PFSK-1 (cell line): ENCODE measurements around the gene PPIE.

ENCODE experiments used
- FOXP2 ChIP-seq: optimal IDR thresholded peaks from 2 replicates; pipeline ENCODE3; 2011; ENCODE audit warnings: borderline replicate concordance, control low read depth, inconsistent platforms; ENCODE audit not compliant: insufficient read depth; ENCODE audit errors: extremely low read length, extremely low read depth
- POLR2AphosphoS5 ChIP-seq: IDR thresholded peaks from 2 replicates; pipeline ENCODE4 v1.6.1; 2012; ENCODE audit warnings: low read depth, mild to moderate bottlenecking, control low read depth, low read length, moderate library complexity
- SIN3A ChIP-seq: IDR thresholded peaks from 2 replicates; pipeline ENCODE4 v1.6.1; 2012; ENCODE audit warnings: mild to moderate bottlenecking, low read length, moderate library complexity, borderline replicate concordance; ENCODE audit not compliant: insufficient read depth
- TAF1 ChIP-seq: IDR thresholded peaks from 2 replicates; pipeline ENCODE4 v1.6.1; 2012; ENCODE audit warnings: low read length, control low read depth, borderline replicate concordance; ENCODE audit not compliant: insufficient read depth
- TF ChIP-seq, protein P1 (sequence below), 2 experiments: IDR thresholded peaks; 2 replicates each; pipeline versions ENCODE4 v1.6.1 to v1.8.0; 2011 to 2012; ENCODE audit warnings: low read depth in 2 of 2, low read length in 2 of 2, control low read depth in 1 of 2, inconsistent platforms in 1 of 2, mild to moderate bottlenecking in 1 of 2, moderate library complexity in 1 of 2; ENCODE audit not compliant: insufficient read depth in 1 of 2

PPIE gene

DNA sequence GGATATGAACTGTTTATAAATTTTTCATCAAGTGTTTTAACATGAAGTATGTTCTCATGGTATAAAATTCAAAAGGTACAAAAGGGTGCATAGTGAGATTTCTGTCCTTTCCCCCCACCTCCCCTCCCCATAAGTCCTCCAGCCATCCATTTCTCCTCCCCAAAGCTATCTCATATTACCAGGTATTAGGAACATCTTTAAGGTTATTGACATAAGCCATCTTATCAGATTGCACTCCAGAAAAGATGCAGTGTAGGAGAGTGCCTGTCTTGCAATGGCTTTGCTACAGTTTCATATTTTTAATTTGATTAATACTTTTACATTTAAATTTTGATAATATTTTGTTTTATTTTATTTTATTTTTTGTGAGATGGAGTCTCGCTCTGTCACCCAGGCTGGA lies 33.9 kb upstream of the PPIE start:
- TF ChIP-seq POLR2AphosphoS5: no peak
- TF ChIP-seq FOXP2: no peak
- TF ChIP-seq TAF1: no peak
- TF ChIP-seq, protein P1, sequence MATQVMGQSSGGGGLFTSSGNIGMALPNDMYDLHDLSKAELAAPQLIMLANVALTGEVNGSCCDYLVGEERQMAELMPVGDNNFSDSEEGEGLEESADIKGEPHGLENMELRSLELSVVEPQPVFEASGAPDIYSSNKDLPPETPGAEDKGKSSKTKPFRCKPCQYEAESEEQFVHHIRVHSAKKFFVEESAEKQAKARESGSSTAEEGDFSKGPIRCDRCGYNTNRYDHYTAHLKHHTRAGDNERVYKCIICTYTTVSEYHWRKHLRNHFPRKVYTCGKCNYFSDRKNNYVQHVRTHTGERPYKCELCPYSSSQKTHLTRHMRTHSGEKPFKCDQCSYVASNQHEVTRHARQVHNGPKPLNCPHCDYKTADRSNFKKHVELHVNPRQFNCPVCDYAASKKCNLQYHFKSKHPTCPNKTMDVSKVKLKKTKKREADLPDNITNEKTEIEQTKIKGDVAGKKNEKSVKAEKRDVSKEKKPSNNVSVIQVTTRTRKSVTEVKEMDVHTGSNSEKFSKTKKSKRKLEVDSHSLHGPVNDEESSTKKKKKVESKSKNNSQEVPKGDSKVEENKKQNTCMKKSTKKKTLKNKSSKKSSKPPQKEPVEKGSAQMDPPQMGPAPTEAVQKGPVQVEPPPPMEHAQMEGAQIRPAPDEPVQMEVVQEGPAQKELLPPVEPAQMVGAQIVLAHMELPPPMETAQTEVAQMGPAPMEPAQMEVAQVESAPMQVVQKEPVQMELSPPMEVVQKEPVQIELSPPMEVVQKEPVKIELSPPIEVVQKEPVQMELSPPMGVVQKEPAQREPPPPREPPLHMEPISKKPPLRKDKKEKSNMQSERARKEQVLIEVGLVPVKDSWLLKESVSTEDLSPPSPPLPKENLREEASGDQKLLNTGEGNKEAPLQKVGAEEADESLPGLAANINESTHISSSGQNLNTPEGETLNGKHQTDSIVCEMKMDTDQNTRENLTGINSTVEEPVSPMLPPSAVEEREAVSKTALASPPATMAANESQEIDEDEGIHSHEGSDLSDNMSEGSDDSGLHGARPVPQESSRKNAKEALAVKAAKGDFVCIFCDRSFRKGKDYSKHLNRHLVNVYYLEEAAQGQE (IDR thresholded peaks at IDR 0.05; ENCODE audit: insufficient read depth in 1 of 2, low read depth in 2 of 2, low read length in 2 of 2): no peak
- TF ChIP-seq SIN3A: no peak

DNA sequence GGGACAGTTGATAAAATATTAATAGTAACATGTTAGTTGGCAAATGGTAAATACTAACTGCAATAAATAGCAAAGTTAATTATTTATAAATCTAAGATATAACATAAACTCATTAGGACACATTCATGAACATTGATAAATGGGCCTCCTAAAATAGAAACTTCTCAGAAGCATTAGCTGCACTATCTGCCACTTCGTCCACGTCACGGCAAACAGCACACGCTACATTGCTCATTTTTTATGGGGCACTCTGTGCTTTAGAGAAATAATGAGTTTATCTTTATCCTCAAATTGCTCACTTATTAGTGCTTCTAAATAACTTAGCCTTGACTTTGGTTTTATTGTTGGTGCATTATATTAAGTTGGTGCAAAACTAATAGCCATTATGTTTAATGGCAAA lies 31.2 kb upstream of the PPIE start:
- TF ChIP-seq, protein P1 (IDR thresholded peaks at IDR 0.05; ENCODE audit: insufficient read depth in 1 of 2, low read depth in 2 of 2, low read length in 2 of 2): no peak
- TF ChIP-seq SIN3A (no peak), TAF1 (no peak), POLR2AphosphoS5 (no peak), FOXP2 (no peak)

DNA sequence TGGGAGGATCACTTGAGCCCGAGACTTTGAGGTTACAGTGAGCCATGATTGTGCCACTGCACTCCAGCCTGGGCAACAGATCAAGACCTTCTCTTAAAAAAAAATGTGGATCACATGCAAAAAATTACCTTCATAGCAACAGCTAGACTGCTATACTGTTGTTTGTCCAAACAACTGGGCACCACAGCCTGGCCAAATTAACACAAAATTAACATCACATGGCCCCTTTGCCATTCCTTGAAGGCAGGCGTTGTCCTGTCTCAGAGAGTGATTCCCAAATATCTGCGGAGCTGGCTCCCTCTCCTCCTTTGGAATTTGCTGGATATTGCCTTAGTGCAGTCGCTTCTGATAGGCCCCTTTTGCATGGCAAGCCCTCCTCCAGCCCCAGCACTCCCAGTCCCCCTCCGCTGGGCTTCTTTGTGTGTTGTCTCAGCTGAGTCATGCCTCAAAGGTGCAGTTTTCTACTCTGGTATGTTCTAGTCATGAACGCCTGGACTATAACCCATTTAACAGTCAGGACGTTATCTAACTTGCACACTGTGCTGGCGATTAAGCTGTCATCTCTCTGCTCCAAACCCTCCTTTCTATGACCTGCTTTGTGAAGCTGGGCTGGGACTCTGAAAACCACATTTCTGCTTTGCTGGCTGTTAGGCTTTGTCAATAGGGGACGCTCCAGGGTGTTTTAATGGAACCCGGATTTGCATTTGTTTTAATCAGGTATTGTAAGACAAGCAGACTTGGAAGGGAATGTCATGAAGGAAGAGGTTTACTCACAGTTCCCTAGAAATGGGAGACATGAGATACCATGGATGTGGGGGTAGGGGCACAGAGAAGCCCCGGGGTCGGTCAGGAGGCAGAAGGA lies 27.3 kb upstream of the PPIE start:
- no peak for TF ChIP-seq POLR2AphosphoS5
- no peak for TF ChIP-seq TAF1
- no peak for TF ChIP-seq FOXP2
- TF ChIP-seq SIN3A: no peak
- TF ChIP-seq, protein P1 (IDR thresholded peaks at IDR 0.05; ENCODE audit: insufficient read depth in 1 of 2, low read depth in 2 of 2, low read length in 2 of 2): no peak

DNA sequence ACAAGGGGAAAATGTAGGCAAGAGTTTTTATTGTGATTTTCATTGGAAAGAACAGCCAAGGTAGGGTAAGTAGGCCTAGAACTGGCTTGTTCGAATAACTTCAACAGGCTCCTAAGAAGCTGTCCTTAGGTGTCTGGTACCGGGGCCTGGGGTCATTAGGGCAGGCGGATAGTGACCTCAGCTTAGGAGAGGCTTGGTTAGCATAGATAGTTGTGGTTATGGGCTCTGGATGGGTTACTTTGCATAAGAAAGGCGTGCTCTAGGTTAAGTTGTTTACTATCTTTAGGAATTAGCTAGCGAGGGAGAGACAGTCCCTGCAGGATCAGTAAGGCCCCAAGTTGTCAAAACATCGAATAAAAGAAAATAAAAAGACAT lies 26.7 kb upstream of the PPIE start:
- TF ChIP-seq TAF1: no peak

DNA sequence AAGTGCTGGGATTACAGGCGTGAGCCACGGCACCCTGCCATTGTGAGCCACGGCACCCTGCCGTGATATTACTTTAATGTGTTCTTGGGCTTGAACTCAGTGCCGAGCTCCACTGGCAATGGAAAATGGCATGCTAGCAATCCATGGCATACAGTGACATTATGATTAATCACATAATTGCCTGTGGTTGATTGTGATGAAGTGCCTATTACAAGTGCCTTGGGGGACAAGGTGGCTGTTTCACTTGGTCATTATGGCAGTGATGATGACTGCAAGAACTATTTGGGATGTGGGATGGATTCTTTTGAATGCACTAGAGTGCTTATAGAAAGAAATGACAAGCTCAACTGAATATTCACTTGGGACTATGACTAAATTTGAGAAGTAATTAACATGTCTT lies 25.1 kb upstream of the PPIE start:
- TF ChIP-seq POLR2AphosphoS5 (no peak), TAF1 (no peak), FOXP2 (no peak), SIN3A (no peak)
- TF ChIP-seq, protein P1 (IDR thresholded peaks at IDR 0.05; ENCODE audit: insufficient read depth in 1 of 2, low read depth in 2 of 2, low read length in 2 of 2): no peak
